Hippocampal formation (tissue), 2 donors: ENCODE results near the gene MYOZ3.

Experiments used
- DNase-seq, 2 donors: peaks; one replicate each; lab custom pipeline; 2025; lab: John Stamatoyannopoulos, UW

The MYOZ3 gene

GRCh38 chr5:150661086-150661485 lies at the start of gene MYOZ3:
Gene MYOZ3, plus strand, starts transcription at chr5:150661251. Its CDS starts 1,691 bp downstream, at chr5:150662942.
- no peak for DNase-seq

- DNase-seq: no peak
These were observed 48.6 kb upstream of the MYOZ3 start for GRCh38 chr5:150612405-150612804.

- DNase-seq: no peak
These were observed 48.0 kb upstream of the MYOZ3 start for GRCh38 chr5:150612905-150613670.

GRCh38 chr5:150613991-150614660 lies 46.9 kb upstream of the MYOZ3 start:
- DNase-seq: no peak

- no peak for DNase-seq
These were observed 46.4 kb upstream of the MYOZ3 start for GRCh38 chr5:150614661-150615060.

GRCh38 chr5:150615141-150615699 lies 45.8 kb upstream of the MYOZ3 start:
- DNase-seq: no peak

- no peak for DNase-seq
These were observed 45.0 kb upstream of the MYOZ3 start for GRCh38 chr5:150616024-150616470.

GRCh38 chr5:150616506-150616905 lies 44.5 kb upstream of the MYOZ3 start:
- no peak for DNase-seq

GRCh38 chr5:150618163-150618562 lies 42.9 kb upstream of the MYOZ3 start:
- DNase-seq: no peak

GRCh38 chr5:150618588-150619281 lies 42.3 kb upstream of the MYOZ3 start:
- DNase-seq: no peak

- DNase-seq: no peak
These were observed 41.5 kb upstream of the MYOZ3 start for GRCh38 chr5:150619359-150620230.

- no peak for DNase-seq
These were observed 39.8 kb upstream of the MYOZ3 start for GRCh38 chr5:150621301-150621700.

GRCh38 chr5:150622157-150622556 lies 38.9 kb upstream of the MYOZ3 start:
- DNase-seq: no peak

- DNase-seq: no peak
These were observed 37.7 kb upstream of the MYOZ3 start for GRCh38 chr5:150623152-150623877.

- no peak for DNase-seq
These were observed 37.2 kb upstream of the MYOZ3 start for GRCh38 chr5:150623878-150624216.

GRCh38 chr5:150624334-150625163 lies 36.5 kb upstream of the MYOZ3 start:
- no peak for DNase-seq

GRCh38 chr5:150625164-150625535 lies 35.9 kb upstream of the MYOZ3 start:
- DNase-seq: no peak

GRCh38 chr5:150625831-150626746 lies 35.0 kb upstream of the MYOZ3 start:
- DNase-seq: no peak

- DNase-seq: no peak
These were observed 34.2 kb upstream of the MYOZ3 start for GRCh38 chr5:150626853-150627276.
